Activated naive CD4-positive, alpha-beta T cell treated with anti-CD3 and anti-CD28 coated beads, Interleukin-2, amount 10 ng/mL, durations not matched to agents 7 days and 5 days (primary cell): ENCODE data around the gene LEPROT.
"Not testable (repeated sequence)": the region's sequence is repeated elsewhere in the genome, so short reads cannot be mapped to it uniquely, and the experiment has no call there.

Experiments used
- CTCF ChIA-PET: fragments of 350-600 bp; sonication (Branson Sonifier 250); formaldehyde crosslinking; loops from one replicate; lab custom pipeline; 2021; ENCODE audit warnings: antibody characterized with exemption; lab: Charles Lee
- DNase-seq: peaks from one replicate; pipeline ENCODE4 v3.0.0-alpha.2; 2020
- H3K27ac Mint-ChIP-seq: one replicate; pipeline ENCODE4 v1.8.0; 2021; ENCODE audit warnings: mild to moderate bottlenecking, moderate library complexity, mixed read lengths
- H3K27me3 Mint-ChIP-seq: one replicate; pipeline ENCODE4 v1.8.0; 2021; ENCODE audit warnings: mild to moderate bottlenecking, mixed read lengths
- H3K36me3 Mint-ChIP-seq: one replicate; pipeline ENCODE4 v1.8.0; 2021; ENCODE audit warnings: mixed read lengths
- H3K4me1 Mint-ChIP-seq: one replicate; pipeline ENCODE4 v1.8.0; 2021; ENCODE audit warnings: mixed read lengths
- H3K4me3 Mint-ChIP-seq: one replicate; pipeline ENCODE4 v1.8.0; 2021; ENCODE audit warnings: mild to moderate bottlenecking, moderate library complexity, mixed read lengths
- H3K9me3 Mint-ChIP-seq: one replicate; pipeline ENCODE4 v1.8.0; 2021; ENCODE audit warnings: mixed read lengths

Gene LEPROT

DNA sequence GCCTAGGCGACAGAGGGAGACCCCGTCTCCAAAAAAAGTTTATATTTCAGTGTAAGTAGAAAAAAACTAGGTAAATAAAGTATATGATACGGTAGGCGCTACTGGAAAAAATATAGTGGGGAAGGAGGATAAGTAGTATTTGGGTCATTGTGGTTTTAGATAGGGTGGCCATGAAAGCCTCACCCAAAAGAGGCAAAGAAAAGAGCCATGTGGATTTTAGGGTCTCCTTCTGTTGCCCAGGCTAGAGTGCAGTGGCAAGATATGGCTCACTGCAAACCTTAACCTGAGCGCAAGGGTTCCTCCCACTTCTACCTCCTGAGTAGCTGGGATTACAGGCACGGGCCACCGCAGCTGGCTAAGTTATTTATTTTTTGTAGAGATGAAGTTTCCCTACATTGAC lies 17.1 kb downstream of the LEPROT start:
- Mint-ChIP-seq H3K27ac (no peak overlapping the region), H3K9me3 (no peaks in the 10 kb centered on the region), H3K36me3 (peaks cover 5% of the 10 kb centered on the region), H3K4me3 (no peak overlapping the region), H3K4me1 (peaks cover 5% of the 10 kb centered on the region), H3K27me3 (no peaks in the 10 kb centered on the region)
- DNase-seq = no peak
- CTCF ChIA-PET = no interaction called here

DNA sequence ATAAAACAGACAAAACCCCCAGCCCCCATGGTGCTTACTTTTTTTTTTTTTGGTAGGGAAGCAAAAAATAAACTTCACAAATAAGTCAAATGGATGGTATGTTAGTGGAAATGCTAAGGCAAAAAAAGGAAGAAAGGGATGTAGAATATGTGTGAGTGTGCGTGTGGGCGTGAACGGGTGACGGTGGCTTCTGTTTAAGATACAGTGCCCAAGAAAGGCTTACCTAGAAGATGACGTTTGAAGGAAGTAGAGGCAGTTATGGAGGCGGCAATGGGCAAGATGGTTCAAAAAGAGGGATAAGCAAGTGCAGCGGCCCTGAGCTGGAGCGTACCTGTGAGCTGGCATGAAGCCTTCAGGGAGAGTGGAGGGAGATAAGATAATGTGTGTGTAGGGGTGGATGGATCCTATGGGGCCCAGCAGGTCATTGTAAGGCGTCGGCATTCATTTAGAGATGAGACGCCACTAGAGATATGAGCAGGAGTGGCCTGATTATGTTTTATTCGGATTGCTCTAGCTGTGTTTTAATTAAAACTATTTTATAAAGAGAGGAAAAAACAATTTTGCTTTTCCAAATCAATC lies 19.9 kb downstream of the LEPROT start:
- no peak for DNase-seq
- Mint-ChIP-seq H3K9me3 (no peaks in the 10 kb centered on the region), H3K27ac (no peak overlapping the region), H3K36me3 (no peaks in the 10 kb centered on the region), H3K4me1 (peaks cover 3% of the 10 kb centered on the region), H3K4me3 (no peak overlapping the region), H3K27me3 (no peaks in the 10 kb centered on the region)
- CTCF ChIA-PET = interaction anchor here (0.8 to 1.5 kb wide), 3 partner anchors 17 to 186 kb away, joined by 3 to 8 read pairs (median 4); no protein-coding TSS in a partner anchor

DNA sequence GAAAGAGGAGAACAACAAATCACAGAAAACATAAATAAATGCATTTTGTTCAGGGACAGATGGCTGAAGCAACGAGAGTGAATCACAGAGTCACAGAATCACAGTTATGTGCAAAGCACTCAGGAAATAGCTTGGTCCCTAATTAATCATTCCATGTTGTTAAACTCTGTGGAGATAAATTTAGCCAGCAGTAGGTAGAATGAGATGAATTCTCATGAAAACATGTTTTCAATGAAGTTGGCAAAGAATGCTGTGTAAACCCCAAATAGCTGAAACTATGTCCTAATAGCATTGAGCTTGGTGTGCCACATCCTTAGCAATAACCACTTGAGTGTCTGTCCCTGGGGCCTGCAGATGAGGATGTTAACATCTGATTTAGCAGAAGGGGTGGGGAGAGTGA lies 20.4 kb downstream of the LEPROT start:
- no peaks in the 10 kb centered on the region for H3K27me3 Mint-ChIP-seq
- H3K4me3 Mint-ChIP-seq = no peak overlapping the region
- H3K4me1 Mint-ChIP-seq = peaks cover 3% of the 10 kb centered on the region
- H3K27ac Mint-ChIP-seq = no peak overlapping the region
- CTCF ChIA-PET = interaction anchor here (0.8 to 1.5 kb wide), 3 partner anchors 17 to 187 kb away, joined by 3 to 8 read pairs (median 4); no protein-coding TSS in a partner anchor
- no peaks in the 10 kb centered on the region for H3K36me3 Mint-ChIP-seq
- H3K9me3 Mint-ChIP-seq = no peaks in the 10 kb centered on the region
- DNase-seq = no peak

DNA sequence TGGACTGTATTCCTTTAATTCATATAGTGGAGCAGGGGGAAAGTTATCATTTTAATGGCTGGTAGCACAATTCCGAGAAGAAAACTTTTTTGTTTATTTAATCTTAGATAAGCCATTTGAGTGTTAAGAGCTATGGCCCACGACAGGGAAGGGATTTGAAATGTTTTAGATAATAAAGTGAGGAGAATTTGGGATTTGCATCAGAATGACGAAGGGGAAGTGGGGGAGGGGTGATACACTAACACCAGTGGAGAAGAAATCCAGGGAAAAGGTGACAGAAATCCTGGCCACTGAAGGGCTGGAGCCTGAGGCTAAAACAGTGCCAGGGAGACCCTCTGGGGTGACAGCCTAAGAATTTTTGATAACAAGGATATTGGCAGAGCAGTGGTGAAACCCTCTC lies 21.0 kb downstream of the LEPROT start:
- no peak overlapping the region for H3K4me3 Mint-ChIP-seq
- CTCF ChIA-PET = interaction anchor here (1.2 to 1.5 kb wide), 2 partner anchors 16 to 18 kb away, joined by 4 to 8 read pairs; no protein-coding TSS in a partner anchor
- no peaks in the 10 kb centered on the region for H3K36me3 Mint-ChIP-seq
- no peaks in the 10 kb centered on the region for H3K27me3 Mint-ChIP-seq
- H3K27ac Mint-ChIP-seq = no peak overlapping the region
- H3K9me3 Mint-ChIP-seq = no peaks in the 10 kb centered on the region
- peaks cover 3% of the 10 kb centered on the region for H3K4me1 Mint-ChIP-seq
- DNase-seq = no peak

DNA sequence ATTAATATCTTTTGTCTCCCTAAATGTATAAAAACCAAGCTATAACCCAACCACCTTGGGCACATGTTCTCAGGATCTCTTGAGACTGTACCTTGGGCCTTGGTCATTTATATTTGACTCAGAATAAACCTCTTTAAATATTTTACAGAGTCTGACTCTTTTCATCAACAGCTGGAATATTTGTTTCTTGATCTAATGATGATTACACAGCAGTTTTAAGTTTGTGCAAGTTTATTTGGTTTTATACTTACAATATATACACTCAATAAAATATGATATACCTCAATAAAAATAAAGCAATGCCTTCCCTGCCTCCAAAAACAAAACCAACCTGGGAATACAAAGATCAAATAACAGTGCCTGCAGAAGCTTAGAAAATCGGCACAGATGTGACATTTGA lies 22.0 kb downstream of the LEPROT start:
- CTCF ChIA-PET = interaction anchor here (2.0 kb wide), 1 partner anchor 17 kb away, joined by 5 read pairs; no protein-coding TSS in a partner anchor
- no peaks in the 10 kb centered on the region for H3K4me1 Mint-ChIP-seq
- H3K36me3 Mint-ChIP-seq = no peaks in the 10 kb centered on the region
- H3K4me3 Mint-ChIP-seq = no peak overlapping the region
- H3K27me3 Mint-ChIP-seq = no peaks in the 10 kb centered on the region
- H3K27ac Mint-ChIP-seq = no peak overlapping the region
- H3K9me3 Mint-ChIP-seq = no peaks in the 10 kb centered on the region
- DNase-seq = no peak

DNA sequence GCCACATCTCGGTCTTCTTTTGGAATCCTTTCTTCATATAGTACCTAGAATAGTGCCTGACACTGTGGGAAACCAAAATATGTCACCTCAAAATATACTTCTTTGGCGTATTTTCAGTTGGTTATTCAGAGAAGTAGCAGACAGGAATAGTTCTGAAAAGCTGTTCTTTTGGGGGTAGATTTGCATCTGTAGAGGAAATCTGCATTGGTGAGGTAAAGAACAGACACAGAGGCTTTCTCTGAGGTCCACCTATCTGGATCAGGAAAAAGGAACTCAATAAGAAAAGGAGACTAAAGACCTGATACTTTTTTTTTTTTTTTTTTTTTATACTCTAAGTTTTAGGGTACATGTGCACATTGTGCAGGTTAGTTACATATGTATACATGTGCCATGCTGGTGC lies 23.2 kb downstream of the LEPROT start:
- H3K9me3 Mint-ChIP-seq = no peaks in the 10 kb centered on the region
- no peak overlapping the region for H3K27ac Mint-ChIP-seq
- no peaks in the 10 kb centered on the region for H3K36me3 Mint-ChIP-seq
- no peak overlapping the region for H3K4me3 Mint-ChIP-seq
- H3K27me3 Mint-ChIP-seq = no peaks in the 10 kb centered on the region
- CTCF ChIA-PET = interaction anchor here (2.0 kb wide), 1 partner anchor 15 kb away, joined by 5 read pairs; no protein-coding TSS in a partner anchor
- DNase-seq = no peak
- H3K4me1 Mint-ChIP-seq = no peaks in the 10 kb centered on the region

DNA sequence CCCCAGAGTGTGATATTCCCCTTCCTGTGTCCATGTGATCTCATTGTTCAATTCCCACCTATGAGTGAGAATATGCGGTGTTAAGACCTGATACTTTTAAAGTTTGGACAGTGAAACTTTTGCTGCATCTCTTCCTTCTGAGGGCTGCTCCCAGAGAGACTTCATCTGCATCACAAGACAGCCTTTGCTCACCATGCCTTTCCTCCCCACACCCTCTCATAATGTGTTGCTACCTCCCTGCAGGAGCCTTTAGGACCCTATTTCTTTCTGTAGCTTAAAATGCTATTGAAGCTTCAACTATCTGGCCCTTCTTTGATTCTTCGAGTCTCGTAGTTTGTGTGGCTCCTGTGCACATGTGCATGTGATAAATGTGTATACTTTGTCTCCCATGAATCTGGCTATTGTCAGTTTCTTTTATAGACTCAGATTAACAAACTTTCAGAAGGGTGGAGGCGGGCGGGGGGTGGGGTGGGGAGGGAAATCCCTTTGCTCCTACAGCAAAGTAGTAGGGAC lies 23.7 kb downstream of the LEPROT start:
- CTCF ChIA-PET = interaction anchor here (2.0 kb wide), 1 partner anchor 15 kb away, joined by 5 read pairs; no protein-coding TSS in a partner anchor
- Mint-ChIP-seq H3K4me1 (no peaks in the 10 kb centered on the region), H3K4me3 (no peak overlapping the region), H3K27me3 (no peaks in the 10 kb centered on the region), H3K9me3 (no peaks in the 10 kb centered on the region), H3K27ac (no peak overlapping the region), H3K36me3 (no peaks in the 10 kb centered on the region)
- DNase-seq = no peak

DNA sequence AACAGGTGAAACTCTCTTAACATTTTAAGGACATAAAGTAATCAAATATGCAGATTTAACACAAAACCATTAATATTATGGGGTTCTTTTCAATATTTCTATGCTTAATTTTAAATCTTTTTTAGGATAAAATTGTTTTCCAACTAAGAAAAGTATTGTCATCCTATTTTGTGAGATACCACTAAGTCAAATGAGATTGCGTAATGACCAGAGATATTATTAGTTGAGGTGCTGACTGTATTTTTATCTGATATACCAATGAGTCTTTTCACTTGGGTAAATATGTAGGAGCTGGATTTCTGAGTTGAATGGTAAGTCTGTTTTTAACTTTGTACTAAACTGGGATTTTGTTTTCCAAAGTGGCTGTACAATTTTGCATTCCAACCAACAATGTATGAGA lies 25.4 kb downstream of the LEPROT start:
- no peak for DNase-seq
- H3K4me3 Mint-ChIP-seq = no peak overlapping the region

DNA sequence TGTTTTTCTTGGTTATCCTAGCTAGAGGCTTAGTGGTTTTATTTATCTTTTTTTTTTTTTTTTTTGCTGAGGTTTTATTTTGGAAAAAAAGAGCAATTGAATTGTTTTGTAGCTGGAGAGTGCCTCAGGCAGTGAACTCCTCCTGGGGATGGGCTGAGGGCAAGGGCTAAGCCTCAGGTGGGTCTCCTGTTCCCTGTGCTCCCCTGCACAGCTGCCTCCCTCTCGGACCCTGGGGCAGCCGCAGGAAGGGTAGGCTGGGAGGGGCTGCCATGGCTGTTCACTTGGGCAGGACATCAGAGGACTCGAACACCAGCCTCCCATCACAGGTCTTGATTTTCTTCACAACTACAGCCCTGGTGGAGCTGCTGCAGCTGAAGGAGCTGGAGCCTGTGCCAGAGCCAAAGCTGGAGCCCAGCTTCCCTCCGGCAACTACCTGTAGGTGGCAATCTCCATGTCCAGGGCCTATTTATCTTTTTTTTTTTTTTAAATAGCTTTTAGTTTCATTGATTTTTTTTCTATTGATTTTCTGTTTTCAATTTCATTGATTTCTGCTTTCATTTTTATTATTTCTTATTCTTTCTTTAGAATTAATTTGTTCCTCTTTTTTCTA lies 28.9 kb downstream of the LEPROT start:
- H3K4me3 Mint-ChIP-seq = no peak overlapping the region
- no peaks in the 10 kb centered on the region for H3K9me3 Mint-ChIP-seq
- CTCF ChIA-PET = interaction anchor here (0.7 kb wide), 1 partner anchor 19 kb away, joined by 4 read pairs; no protein-coding TSS in a partner anchor
- DNase-seq = no peak
- no peak overlapping the region for H3K27ac Mint-ChIP-seq
- H3K27me3 Mint-ChIP-seq = no peaks in the 10 kb centered on the region
- H3K4me1 Mint-ChIP-seq = no peaks in the 10 kb centered on the region
- H3K36me3 Mint-ChIP-seq = no peaks in the 10 kb centered on the region

More for the DNA sequence above, 25.4 kb downstream of the LEPROT start:
- Mint-ChIP-seq H3K4me1 (no peaks in the 10 kb centered on the region), H3K27me3 (no peaks in the 10 kb centered on the region), H3K9me3 (no peaks in the 10 kb centered on the region), H3K27ac (no peak overlapping the region), H3K36me3 (no peaks in the 10 kb centered on the region)
- CTCF ChIA-PET = no interaction called here

DNA sequence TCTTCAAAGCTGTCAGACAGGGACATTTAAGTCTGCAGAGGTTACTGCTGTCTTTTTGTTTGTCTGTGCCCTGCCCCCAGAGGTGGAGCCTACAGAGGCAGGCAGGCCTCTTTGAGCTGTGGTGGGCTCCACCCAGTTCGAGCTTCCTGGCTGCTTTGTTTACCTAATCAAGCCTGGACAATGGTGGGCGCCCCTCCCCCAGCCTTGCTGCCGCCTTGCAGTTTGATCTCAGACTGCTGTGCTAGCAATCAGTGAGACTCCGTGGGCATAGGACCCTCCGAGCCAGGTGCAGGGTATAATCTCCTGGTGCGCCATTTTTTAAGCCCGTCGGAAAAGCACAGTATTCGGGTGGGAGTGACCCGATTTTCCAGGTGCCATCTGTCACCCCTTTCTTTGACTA lies 35.2 kb downstream of the LEPROT start:
- CTCF ChIA-PET, H3K27me3 Mint-ChIP-seq, H3K36me3 Mint-ChIP-seq, DNase-seq, H3K4me3 Mint-ChIP-seq, H3K9me3 Mint-ChIP-seq, H3K27ac Mint-ChIP-seq: not testable (repeated sequence)
- peaks cover 19% of the 10 kb centered on the region for H3K4me1 Mint-ChIP-seq

DNA sequence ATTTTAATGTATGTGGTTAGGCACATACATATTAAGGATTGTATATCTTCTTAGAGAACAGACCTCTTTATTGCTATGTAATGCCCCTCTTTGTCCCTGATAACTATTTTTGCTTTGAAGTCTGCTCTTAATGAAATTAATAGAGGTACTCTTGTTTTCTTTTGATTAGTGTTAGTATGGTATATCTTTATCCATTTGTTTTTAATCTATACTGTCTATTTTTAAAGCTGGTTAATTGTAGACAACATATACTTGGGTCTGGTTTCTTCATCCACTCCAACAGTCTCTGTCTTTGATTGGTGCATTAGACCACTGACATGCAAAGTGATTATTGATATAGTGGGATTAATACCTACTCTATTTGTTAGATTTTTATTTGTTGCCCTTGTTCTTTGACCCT lies 36.0 kb downstream of the LEPROT start:
- DNase-seq = no peak
- Mint-ChIP-seq H3K4me1 (peaks cover 19% of the 10 kb centered on the region), H3K4me3 (no peak overlapping the region), H3K27ac (no peak overlapping the region), H3K36me3 (no peaks in the 10 kb centered on the region), H3K9me3 (peaks cover 2% of the 10 kb centered on the region), H3K27me3 (no peaks in the 10 kb centered on the region)
- CTCF ChIA-PET = no interaction called here

DNA sequence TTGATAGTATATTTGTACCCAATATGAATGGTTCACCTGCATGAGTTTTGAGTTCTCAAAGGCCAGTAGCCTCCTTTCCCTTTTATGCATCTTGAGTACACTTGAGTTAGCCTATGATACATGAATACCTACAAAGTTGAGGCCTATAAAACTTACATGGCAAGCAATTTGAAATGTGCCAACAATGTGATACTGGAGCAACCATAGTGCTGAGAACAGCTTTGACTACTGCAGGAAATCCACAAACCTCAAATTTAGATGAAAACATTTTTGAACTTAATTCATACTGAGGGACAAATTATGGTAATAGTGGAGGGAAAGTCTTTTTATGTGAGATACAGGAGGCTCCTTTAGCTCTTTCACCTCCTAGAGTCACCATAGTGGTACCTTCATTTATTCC lies 37.4 kb downstream of the LEPROT start:
- Mint-ChIP-seq H3K9me3 (peaks cover 2% of the 10 kb centered on the region), H3K4me1 (peaks cover 19% of the 10 kb centered on the region), H3K4me3 (no peak overlapping the region), H3K36me3 (no peaks in the 10 kb centered on the region), H3K27ac (no peak overlapping the region), H3K27me3 (no peaks in the 10 kb centered on the region)
- CTCF ChIA-PET = interaction anchor here (0.8 to 3.1 kb wide), 5 partner anchors 11 to 243 kb away, joined by 3 to 42 read pairs (median 4); no protein-coding TSS in a partner anchor
- no peak for DNase-seq

DNA sequence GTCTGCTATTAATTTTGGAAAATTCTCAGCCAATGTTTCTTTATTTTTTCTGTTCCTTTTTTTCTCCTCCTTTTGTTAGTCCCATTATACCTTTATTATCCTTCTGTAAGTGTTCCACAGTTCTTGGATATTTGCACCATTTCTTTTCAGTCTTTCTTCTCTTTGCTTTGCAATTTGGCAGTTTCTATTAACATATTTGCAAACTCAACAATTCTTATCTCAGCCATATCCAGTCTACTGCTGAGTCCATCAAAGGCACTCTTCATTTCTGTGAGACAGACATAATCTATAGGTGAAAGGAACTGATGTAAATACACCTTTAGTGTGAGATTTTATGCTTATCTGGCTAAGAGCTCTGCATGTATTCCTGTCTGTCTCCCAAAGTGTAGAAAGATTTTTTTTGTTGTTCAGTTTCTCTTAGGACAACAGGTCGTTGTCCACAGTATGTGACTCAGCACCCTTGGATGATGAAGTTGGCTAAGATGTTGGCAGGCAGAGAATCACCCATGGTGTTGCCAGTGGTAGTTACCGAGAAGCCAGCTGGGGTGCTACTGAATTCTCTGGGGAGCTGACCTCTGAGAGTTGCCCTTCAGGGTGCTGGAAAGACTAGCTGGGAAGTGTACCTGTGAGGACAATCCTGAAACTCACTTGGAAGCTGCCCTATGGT lies 38.4 kb downstream of the LEPROT start:
- no peaks in the 10 kb centered on the region for H3K36me3 Mint-ChIP-seq
- CTCF ChIA-PET = interaction anchor here (0.7 to 3.1 kb wide), 32 partner anchors 10 to 396 kb away, joined by 3 to 42 read pairs (median 4); partner anchors contain the start of gene DNAJC6
- no peaks in the 10 kb centered on the region for H3K27me3 Mint-ChIP-seq
- no peak overlapping the region for H3K27ac Mint-ChIP-seq
- peaks cover 2% of the 10 kb centered on the region for H3K9me3 Mint-ChIP-seq
- H3K4me3 Mint-ChIP-seq = no peak overlapping the region
- no peak for DNase-seq
- H3K4me1 Mint-ChIP-seq = peaks cover 19% of the 10 kb centered on the region

DNA sequence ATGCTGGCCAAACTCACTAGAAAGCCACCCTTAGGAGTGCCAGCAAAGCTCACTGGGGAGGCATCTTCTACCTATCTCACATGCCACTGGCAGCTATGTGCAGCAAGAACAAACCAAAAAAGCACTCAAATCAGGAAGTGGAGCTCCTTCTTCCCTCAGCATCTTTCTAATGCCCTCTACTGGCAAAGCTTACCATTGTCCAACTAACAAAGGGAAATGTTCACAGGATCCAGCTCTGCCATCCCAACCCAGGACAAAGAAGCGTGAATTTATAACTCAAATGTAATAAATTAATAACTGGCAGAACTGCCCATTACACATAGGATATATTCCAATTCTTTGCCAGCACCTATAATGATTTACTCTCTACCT lies 38.9 kb downstream of the LEPROT start:
- H3K27ac Mint-ChIP-seq = no peak overlapping the region
- CTCF ChIA-PET = interaction anchor here (0.7 to 3.1 kb wide), 29 partner anchors 9 to 396 kb away, joined by 3 to 42 read pairs (median 5); partner anchors contain the start of gene DNAJC6
- peaks cover 19% of the 10 kb centered on the region for H3K4me1 Mint-ChIP-seq
- no peaks in the 10 kb centered on the region for H3K36me3 Mint-ChIP-seq
- H3K9me3 Mint-ChIP-seq = peaks cover 2% of the 10 kb centered on the region
- no peak overlapping the region for H3K4me3 Mint-ChIP-seq
- no peaks in the 10 kb centered on the region for H3K27me3 Mint-ChIP-seq
- no peak for DNase-seq
